ENCODE data around the gene HIVEP3.

Gene HIVEP3

GRCh38 chr1:41918450-41919043, at the start of gene HIVEP3:
TSS of gene HIVEP3 (minus strand) at chr1:41918922.
- no peak; the same call in none of the 2 replicates for TF ChIP-seq CTCF (IDR thresholded peaks at IDR 0.05; ENCODE audit: low read depth, low read length)
- DNase-seq (ENCODE audit: extremely low read depth, low read depth), result no peak

- no peak for DNase-seq (ENCODE audit: extremely low read depth, low read depth)
- TF ChIP-seq CTCF (IDR thresholded peaks at IDR 0.05; ENCODE audit: low read depth, low read length), result no peak
Observed at GRCh38 chr1:41964400-41964799, 45.7 kb upstream of the HIVEP3 start.

GRCh38 chr1:41963636-41964035, 44.9 kb upstream of the HIVEP3 start:
- DNase-seq (ENCODE audit: extremely low read depth, low read depth), result no peak
- TF ChIP-seq CTCF (IDR thresholded peaks at IDR 0.05; ENCODE audit: low read depth, low read length), result no peak

- TF ChIP-seq CTCF (IDR thresholded peaks at IDR 0.05; ENCODE audit: low read depth, low read length), result no peak
- no peak for DNase-seq (ENCODE audit: extremely low read depth, low read depth)
Observed at GRCh38 chr1:41958015-41958673, 39.4 kb upstream of the HIVEP3 start.

- DNase-seq (ENCODE audit: extremely low read depth, low read depth), result no peak
- TF ChIP-seq CTCF (IDR thresholded peaks at IDR 0.05; ENCODE audit: low read depth, low read length), result no peak
Observed at GRCh38 chr1:41957568-41957967, 38.8 kb upstream of the HIVEP3 start.

GRCh38 chr1:41955461-41956159, 36.9 kb upstream of the HIVEP3 start:
- DNase-seq (ENCODE audit: extremely low read depth, low read depth), result peak; percentile 37
- no peak for TF ChIP-seq CTCF (IDR thresholded peaks at IDR 0.05; ENCODE audit: low read depth, low read length)

- no peak for TF ChIP-seq CTCF (IDR thresholded peaks at IDR 0.05; ENCODE audit: low read depth, low read length)
- DNase-seq (ENCODE audit: extremely low read depth, low read depth), result peak; percentile 19
Observed at GRCh38 chr1:41954533-41954944, 35.8 kb upstream of the HIVEP3 start.

Measured in AG09319 (cell line).